Measurements from ENCODE around the gene MAB21L2. TPM values are rescaled to one million over a fixed set of nuclear protein-coding genes. Genes with fewer than 3 reads are reported as not detected.

MAB21L2 gene
- total and polyA plus RNA-seq, 2 of the 8 experiments (the other 6 are each of a cell fraction or from before 2014, with no cell fraction given), result 0.03 TPM; not detected in 1

- Histone ChIP-seq H3K4ac (replicated peaks; ENCODE audit: insufficient read length, low read depth, low read length) (no peak overlapping the region), H3K4me2 (ENCODE audit: insufficient read depth in 1 of 2, low read depth in 2 of 2, low read length in 2 of 2) (no peak overlapping the region), H2BK20ac (ENCODE audit: low read length) (no peak overlapping the region), H3K27me3 (replicated peaks in 1 of 4; ENCODE audit: control insufficient read depth in 3 of 4, extremely low read depth in 1 of 4, insufficient read depth in 3 of 4, low read length in 3 of 4) (peaks cover 0 to 4% (median 2%) of the 10 kb centered on the region in 4 experiments; a peak in 5 of 7 replicates), H3K23ac (ENCODE audit: insufficient read length) (no peak overlapping the region), H3K36me3 (ENCODE audit: control insufficient read depth in 2 of 4, insufficient read depth in 4 of 4, low read length in 3 of 4) (no peaks in the 10 kb centered on the region), H3K27ac (ENCODE audit: low read depth, low read length) (no peak overlapping the region), H4K91ac (replicated peaks; ENCODE audit: insufficient read length, low read length) (no peak overlapping the region), H3K18ac (ENCODE audit: extremely low read depth, low read length) (no peak overlapping the region), H4K8ac (ENCODE audit: extremely low read depth, insufficient read depth, low read length) (no peak overlapping the region), H3K56ac (replicated peaks; ENCODE audit: insufficient read length, low read depth, low read length) (no peak overlapping the region), H4K20me1 (replicated peaks in 1 of 2; ENCODE audit: control insufficient read depth in 1 of 2, insufficient read depth in 2 of 2, low read length in 2 of 2) (peaks cover 3 to 9% of the 10 kb centered on the region in 2 experiments), H2BK5ac (ENCODE audit: low read depth, low read length) (no peak overlapping the region), H3K79me1 (ENCODE audit: low read depth, low read length) (no peaks in the 10 kb centered on the region; the same call in 1 of the 2 replicates), H3K4me1 (replicated peaks in 1 of 4; ENCODE audit: control insufficient read depth in 3 of 4, insufficient read depth in 4 of 4, low read length in 3 of 4) (peaks cover 1 to 6% (median 3%) of the 10 kb centered on the region in 4 experiments; a peak in 5 of 7 replicates), H3K9me3 (ENCODE audit: insufficient read depth in 2 of 2, low read depth in 1 of 2, low read length in 1 of 2) (no peaks in the 10 kb centered on the region), H3K23me2 (ENCODE audit: low read depth, low read length) (peaks cover 4% of the 10 kb centered on the region; the same call in 1 of the 2 replicates), H2BK15ac (ENCODE audit: low read length) (no peak overlapping the region), H2BK120ac (replicated peaks; ENCODE audit: low read depth, low read length) (no peak overlapping the region), H3K79me2 (ENCODE audit: control insufficient read depth in 1 of 2, insufficient read depth in 2 of 2, low read length in 2 of 2) (no peaks in the 10 kb centered on the region), H2BK12ac (ENCODE audit: low read depth, low read length) (no peak overlapping the region), H2AFZ (ENCODE audit: low read length) (no peak overlapping the region), H3K14ac (ENCODE audit: insufficient read length) (no peak overlapping the region), H3K4me3 (ENCODE audit: extremely low read depth in 1 of 4, insufficient read depth in 2 of 4, low read depth in 3 of 4, low read length in 4 of 4) (no peak overlapping the region), H4K5ac (ENCODE audit: insufficient read length, low read depth, low read length) (no peak overlapping the region), H3K9ac (replicated peaks in 1 of 4; ENCODE audit: extremely low read depth in 1 of 4, low read depth in 3 of 4, low read length in 3 of 4) (no peak overlapping the region), H2AK5ac (ENCODE audit: low read depth, low read length) (no peak overlapping the region)
- FAIRE-seq (no peak), DNase-seq (ENCODE audit: low read depth in 1 of 2, low spot score in 2 of 2) (no peak)
- WGBS, 2 experiments (ENCODE audit: extremely low coverage in 1 of 2, insufficient coverage in 1 of 2, insufficient read length in 1 of 2, insufficient replicate concordance in 2 of 2, low coverage in 1 of 2, low lambda C conversion rate in 2 of 2, missing lambda C conversion rate in 1 of 2), result 91% methylated on average over 3 of the region's 3 CpGs; no CpG with 5 or more reads in 1 of the 2 experiments
- POLR2A ChIA-PET (ENCODE audit: partially characterized antibody), result interaction anchor here (1.3 kb wide), 1 partner anchor 11 kb away, joined by 3 read pairs; no protein-coding TSS in a partner anchor
- CTCF ChIA-PET (ENCODE audit: partially characterized antibody), result interaction anchor here (1.1 kb wide), 1 partner anchor 9 kb away, joined by 4 read pairs; no protein-coding TSS in a partner anchor
- no peak for TF ChIP-seq TAF1 (IDR thresholded peaks at IDR 0.05; ENCODE audit: low read depth, low read length)
- TF ChIP-seq HDAC2 (IDR thresholded peaks at IDR 0.05; ENCODE audit: borderline replicate concordance in 1 of 2, low read depth in 2 of 2, low read length in 2 of 2), result no peak
Observed at GRCh38 chr4:150574678-150575077, 7.3 kb upstream of the MAB21L2 start.
